ENCODE data around the gene SULT2B1. TPM values are rescaled to one million over a fixed set of nuclear protein-coding genes. Genes with fewer than 3 reads are reported as not detected.

SULT2B1 gene
- total RNA-seq, 2 experiments from 2014 or later: not detected

DNA sequence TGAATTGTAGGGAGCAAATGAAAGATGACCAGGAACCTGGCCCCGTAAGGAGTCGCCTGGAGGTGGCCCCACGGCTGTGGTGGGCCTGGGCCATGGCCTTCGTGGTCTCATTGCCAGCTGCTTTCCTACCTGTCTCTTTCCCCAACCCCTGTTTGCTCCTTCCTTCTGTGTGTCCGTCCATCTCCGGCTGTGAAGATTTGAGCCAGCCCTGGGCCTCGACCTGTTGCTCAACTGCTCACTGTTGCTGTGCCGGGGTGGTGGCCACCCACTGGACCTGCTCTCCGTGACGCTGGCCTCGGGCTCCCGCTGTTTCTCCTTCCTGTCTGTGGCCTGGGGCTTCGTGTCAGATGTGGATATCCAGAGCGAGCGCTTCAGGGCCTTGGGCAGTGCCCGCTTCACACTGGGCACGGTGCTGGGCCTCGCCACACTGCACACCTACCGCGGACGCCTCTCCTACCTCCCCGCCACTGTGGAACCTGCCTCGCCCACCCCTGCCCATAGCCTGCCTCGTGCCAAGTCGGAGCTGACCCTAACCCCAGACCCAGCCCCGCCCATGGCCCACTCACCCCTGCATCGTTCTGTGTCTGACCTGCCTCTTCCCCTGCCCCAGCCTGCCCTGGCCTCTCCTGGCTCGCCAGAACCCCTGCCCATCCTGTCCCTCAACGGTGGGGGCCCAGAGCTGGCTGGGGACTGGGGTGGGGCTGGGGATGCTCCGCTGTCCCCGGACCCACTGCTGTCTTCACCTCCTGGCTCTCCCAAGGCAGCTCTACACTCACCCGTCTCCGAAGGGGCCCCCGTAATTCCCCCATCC is 76.7 kb downstream of the SULT2B1 start:
- Histone ChIP-seq H3K79me2 (ENCODE audit: insufficient read depth, low read depth, low read length) (peaks cover under 1% of the 10 kb centered on the region; the same call in 1 of the 2 replicates), H3K4me1 (ENCODE audit: insufficient read depth, low read length, poor library complexity, severe bottlenecking) (peaks cover 19% of the 10 kb centered on the region), H3K27ac (ENCODE audit: low read depth, low read length, poor library complexity, severe bottlenecking) (no peak overlapping the region), H3K4me2 (ENCODE audit: low read length) (no peak overlapping the region), H3K9me3 (ENCODE audit: low read length) (no peaks in the 10 kb centered on the region), H3K9me2 (ENCODE audit: insufficient read depth, low read length) (no peaks in the 10 kb centered on the region), H3K4me3 (ENCODE audit: low read depth, low read length, poor library complexity, severe bottlenecking) (no peak overlapping the region), H3K36me3 (ENCODE audit: insufficient read depth, low read length) (peaks cover 30% of the 10 kb centered on the region; the same call in 1 of the 2 replicates), H4K20me1 (ENCODE audit: insufficient read depth, low read length) (no peaks in the 10 kb centered on the region), H2AFZ (ENCODE audit: low read length) (no peak overlapping the region)
- intact Hi-C loops (cut with micrococcal nuclease; ENCODE audit: unreplicated experiment): no loop called here
- BruUV-seq (replicated peaks): no TSS peak
- no peak for DNase-seq (ENCODE audit: low spot score)
- ChIA-PET POLR2A (no interaction called here), CTCF (ENCODE audit: unreplicated experiment) (no interaction called here)
- no peak for TF ChIP-seq EZH2phosphoT487 (IDR thresholded peaks at IDR 0.05; ENCODE audit: borderline replicate concordance, low read depth, low read length)
- TF ChIP-seq, protein P1, sequence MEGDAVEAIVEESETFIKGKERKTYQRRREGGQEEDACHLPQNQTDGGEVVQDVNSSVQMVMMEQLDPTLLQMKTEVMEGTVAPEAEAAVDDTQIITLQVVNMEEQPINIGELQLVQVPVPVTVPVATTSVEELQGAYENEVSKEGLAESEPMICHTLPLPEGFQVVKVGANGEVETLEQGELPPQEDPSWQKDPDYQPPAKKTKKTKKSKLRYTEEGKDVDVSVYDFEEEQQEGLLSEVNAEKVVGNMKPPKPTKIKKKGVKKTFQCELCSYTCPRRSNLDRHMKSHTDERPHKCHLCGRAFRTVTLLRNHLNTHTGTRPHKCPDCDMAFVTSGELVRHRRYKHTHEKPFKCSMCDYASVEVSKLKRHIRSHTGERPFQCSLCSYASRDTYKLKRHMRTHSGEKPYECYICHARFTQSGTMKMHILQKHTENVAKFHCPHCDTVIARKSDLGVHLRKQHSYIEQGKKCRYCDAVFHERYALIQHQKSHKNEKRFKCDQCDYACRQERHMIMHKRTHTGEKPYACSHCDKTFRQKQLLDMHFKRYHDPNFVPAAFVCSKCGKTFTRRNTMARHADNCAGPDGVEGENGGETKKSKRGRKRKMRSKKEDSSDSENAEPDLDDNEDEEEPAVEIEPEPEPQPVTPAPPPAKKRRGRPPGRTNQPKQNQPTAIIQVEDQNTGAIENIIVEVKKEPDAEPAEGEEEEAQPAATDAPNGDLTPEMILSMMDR (conservative IDR thresholded peaks at IDR 0.05; ENCODE audit: low read length): no peak

DNA sequence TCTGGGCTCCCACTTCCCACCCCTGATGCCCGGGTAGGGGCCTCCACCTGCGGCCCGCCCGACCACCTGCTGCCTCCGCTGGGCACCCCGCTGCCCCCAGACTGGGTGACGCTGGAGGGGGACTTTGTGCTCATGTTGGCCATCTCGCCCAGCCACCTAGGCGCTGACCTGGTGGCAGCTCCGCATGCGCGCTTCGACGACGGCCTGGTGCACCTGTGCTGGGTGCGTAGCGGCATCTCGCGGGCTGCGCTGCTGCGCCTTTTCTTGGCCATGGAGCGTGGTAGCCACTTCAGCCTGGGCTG is 77.3 kb downstream of the SULT2B1 start:
- Histone ChIP-seq H4K20me1 (ENCODE audit: insufficient read depth, low read length) (no peaks in the 10 kb centered on the region), H3K4me3 (ENCODE audit: low read depth, low read length, poor library complexity, severe bottlenecking) (no peak overlapping the region), H3K79me2 (ENCODE audit: insufficient read depth, low read depth, low read length) (no peaks in the 10 kb centered on the region), H3K36me3 (ENCODE audit: insufficient read depth, low read length) (peaks cover 30% of the 10 kb centered on the region; the same call in 1 of the 2 replicates), H3K4me2 (ENCODE audit: low read length) (no peak overlapping the region), H3K27ac (ENCODE audit: low read depth, low read length, poor library complexity, severe bottlenecking) (no peak overlapping the region), H3K9me3 (ENCODE audit: low read length) (no peaks in the 10 kb centered on the region), H3K4me1 (ENCODE audit: insufficient read depth, low read length, poor library complexity, severe bottlenecking) (peaks cover 22% of the 10 kb centered on the region), H3K9me2 (ENCODE audit: insufficient read depth, low read length) (no peaks in the 10 kb centered on the region), H2AFZ (ENCODE audit: low read length) (no peak overlapping the region)
- ChIA-PET POLR2A (no interaction called here), CTCF (ENCODE audit: unreplicated experiment) (no interaction called here)
- no peak for TF ChIP-seq EZH2phosphoT487 (IDR thresholded peaks at IDR 0.05; ENCODE audit: borderline replicate concordance, low read depth, low read length)
- TF ChIP-seq, protein P1 (conservative IDR thresholded peaks at IDR 0.05; ENCODE audit: low read length): no peak
- no peak for DNase-seq (ENCODE audit: low spot score)
- BruUV-seq (replicated peaks): no TSS peak
- intact Hi-C loops (cut with micrococcal nuclease; ENCODE audit: unreplicated experiment): no loop called here

DNA sequence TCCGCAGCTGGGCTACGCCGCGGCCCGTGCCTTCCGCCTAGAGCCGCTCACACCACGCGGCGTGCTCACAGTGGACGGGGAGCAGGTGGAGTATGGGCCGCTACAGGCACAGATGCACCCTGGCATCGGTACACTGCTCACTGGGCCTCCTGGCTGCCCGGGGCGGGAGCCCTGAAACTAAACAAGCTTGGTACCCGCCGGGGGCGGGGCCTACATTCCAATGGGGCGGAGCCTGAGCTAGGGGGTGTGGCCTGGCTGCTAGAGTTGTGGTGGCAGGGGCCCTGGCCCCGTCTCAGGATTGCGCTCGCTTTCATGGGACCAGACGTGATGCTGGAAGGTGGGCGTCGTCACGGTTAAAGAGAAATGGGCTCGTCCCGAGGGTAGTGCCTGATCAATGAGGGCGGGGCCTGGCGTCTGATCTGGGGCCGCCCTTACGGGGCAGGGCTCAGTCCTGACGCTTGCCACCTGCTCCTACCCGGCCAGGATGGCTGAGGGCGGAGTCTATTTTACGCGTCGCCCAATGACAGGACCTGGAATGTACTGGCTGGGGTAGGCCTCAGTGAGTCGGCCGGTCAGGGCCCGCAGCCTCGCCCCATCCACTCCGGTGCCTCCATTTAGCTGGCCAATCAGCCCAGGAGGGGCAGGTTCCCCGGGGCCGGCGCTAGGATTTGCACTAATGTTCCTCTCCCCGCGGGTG is 77.8 kb downstream of the SULT2B1 start:
- no peak overlapping the region for H3K27ac ChIP-seq (ENCODE audit: low read depth, low read length, poor library complexity, severe bottlenecking)
- H3K9me2 ChIP-seq (ENCODE audit: insufficient read depth, low read length): no peaks in the 10 kb centered on the region
- H3K9me3 ChIP-seq (ENCODE audit: low read length): no peaks in the 10 kb centered on the region
- peaks cover 30% of the 10 kb centered on the region; the same call in 1 of the 2 replicates for H3K36me3 ChIP-seq (ENCODE audit: insufficient read depth, low read length)
- no peaks in the 10 kb centered on the region; the same call in 1 of the 2 replicates for H3K79me2 ChIP-seq (ENCODE audit: insufficient read depth, low read depth, low read length)
- no TSS peak for BruUV-seq (replicated peaks)
- no peak overlapping the region for H2AFZ ChIP-seq (ENCODE audit: low read length)
- ChIA-PET POLR2A (no interaction called here), CTCF (ENCODE audit: unreplicated experiment) (no interaction called here)
- TF ChIP-seq EZH2phosphoT487 (IDR thresholded peaks at IDR 0.05; ENCODE audit: borderline replicate concordance, low read depth, low read length): no peak
- TF ChIP-seq, protein P1 (conservative IDR thresholded peaks at IDR 0.05; ENCODE audit: low read length): no peak
- no peak overlapping the region for H3K4me3 ChIP-seq (ENCODE audit: low read depth, low read length, poor library complexity, severe bottlenecking)
- DNase-seq (ENCODE audit: low spot score): no peak
- intact Hi-C loops (cut with micrococcal nuclease; ENCODE audit: unreplicated experiment): loop anchor here (10.0 kb wide), 1 partner anchor 865 kb away; the partner anchor contains the start of gene RPS11
- H3K4me2 ChIP-seq (ENCODE audit: low read length): no peak overlapping the region
- H3K4me1 ChIP-seq (ENCODE audit: insufficient read depth, low read length, poor library complexity, severe bottlenecking): peaks cover 22% of the 10 kb centered on the region
- no peaks in the 10 kb centered on the region for H4K20me1 ChIP-seq (ENCODE audit: insufficient read depth, low read length)
